Heart left ventricle (tissue), 16 donors: Measurements from ENCODE around the gene COX7B. TPM values are rescaled to one million over a fixed set of nuclear protein-coding genes. Genes with fewer than 3 reads are reported as not detected.

ENCODE experiments used
- ATAC-seq, 4 donors: fragments of 200-7000 bp; cut with Tn5 transposase; one replicate each; pipeline ENCODE4 v1.9.1; 2020 to 2022; ENCODE audit warnings: moderate library complexity in 4 of 4, mild to moderate bottlenecking in 3 of 4, moderate number of reproducible peaks in 1 of 4
- DNase-seq, 5 donors: peaks; one replicate each; pipeline ENCODE4 v3.0.0-alpha.2; 2020
- H3K27ac ChIP-seq, 12 donors: fragments of 200-600 bp; sonication (generic) in 4 of 12; one replicate each; pipeline versions ENCODE4 v1.5.0 to v1.8.0; 2016 to 2022; ENCODE audit warnings: mild to moderate bottlenecking in 2 of 12
- H3K27me3 ChIP-seq, 9 donors: fragments of 200-600 bp; sonication (generic) in 2 of 9; one replicate each; pipeline versions ENCODE4 v1.5.1 to v1.8.0; 2016 to 2022; ENCODE audit warnings: mild to moderate bottlenecking in 3 of 9
- H3K36me3 ChIP-seq, 9 donors: fragments of 200-600 bp; sonication (generic) in 2 of 9; one replicate each; pipeline versions ENCODE4 v1.5.0 to v1.8.0; 2018 to 2022; ENCODE audit warnings: mild to moderate bottlenecking in 2 of 9
- H3K4me1 ChIP-seq, 12 donors: fragments of 200-600 bp; sonication (generic) in 4 of 12; one replicate each; pipeline versions ENCODE4 v1.5.0 to v1.8.0; 2016 to 2022; ENCODE audit warnings: mild to moderate bottlenecking in 3 of 12
- H3K4me3 ChIP-seq, 12 donors: fragments of 200-600 bp; sonication (generic) in 4 of 12; one replicate each; pipeline versions ENCODE4 v1.5.0 to v1.8.0; 2017 to 2022; ENCODE audit warnings: mild to moderate bottlenecking in 9 of 12, moderate library complexity in 4 of 12
- H3K9me3 ChIP-seq, 12 donors: fragments of 200-600 bp; sonication (generic) in 4 of 12; one replicate each; pipeline versions ENCODE4 v1.5.0 to v1.8.0; 2016 to 2022; ENCODE audit warnings: mild to moderate bottlenecking in 1 of 12
- POLR2A ChIP-seq, 2 donors: fragments of 450-650 bp; IDR thresholded peaks; one replicate each; pipeline ENCODE4 v1.6.1; 2017; ENCODE audit warnings: antibody characterized with exemption in 2 of 2, mild to moderate bottlenecking in 2 of 2, moderate library complexity in 2 of 2
- WGBS, 4 donors: extraction: QIAGEN DNeasy Blood & Tissue Kit in 2 of 4; methylation state at CpG; one replicate each; pipeline versions ENCODE4 v1.1.5 to v1.1.7; 2013 to 2018; 5-methylcytosine and 5-hydroxymethylcytosine counted together
- intact Hi-C, 10 donors: fragments of 100-400 bp; cut with DNase I; formaldehyde crosslinking; loops; one replicate each; pipeline versions ENCODE4 v1.11.1 to v1.14.2; 2022
- polyA plus RNA-seq, 2 donors: library from polyadenylated mRNA; stranded (reverse); fragments of 200-250 nt; gene quantifications; one replicate each; pipeline ENCODE4 v1.2.3, GENCODE V29; 2013
- total RNA-seq, 9 donors: library from RNA; depleted of rRNA in 2 of 9; stranded (reverse); fragments of >200 nt in 2 of 9; fragmentation: NEBNext Ultra II Directional in 3 of 9; extraction: Animal tissue kit (Norgen Biotek cat#: 25700) in 3 of 9; gene quantifications; one replicate each; pipeline versions ENCODE4 v1.1.0 to v1.2.4, GENCODE V29; 2016 to 2023
- TF ChIP-seq, protein P1 (sequence below), 12 donors: fragments of 200-600 bp; sonication (generic) in 4 of 12; IDR thresholded peaks; one replicate each; pipeline versions ENCODE4 v1.5.0 to v1.8.0; 2018 to 2022; ENCODE audit warnings: antibody characterized with exemption in 12 of 12, mild to moderate bottlenecking in 5 of 12
- donor health status: ischemic (EF 13 %, LVEDD 7.1; RV severe dilation, severe dysfunction).
- donor health status: healthy with polysubstance abuse.
- donor health status: DM: no; HTN: yes; CAD: no.
- donor health status: DM: no; HTN: no; CAD: no.
- donor health status: ischemic (EF 25% LVEDD 6.9; RV normal size, moderate dysfunction).
- donor health status: ischemic (EF 25% LVEDD 5.7; RV mildly dilated, moderate dysfunction).
- donor health status: healthy.
- donor health status: DM: yes; HTN: yes; CAD: no.
- donor health status: ischemic (EF 35%, LVEDD 5.7; RV mildly dilated, moderate dysfunction).
- donor health status: nonischemic (EF 11% LVEDD 7.7; RV severe dilation, severe dysfunction).
- donor health status: DM: yes; HTN: yes; CAD: no.
- donor health status: PGD.
- donor health status: ischemic (EF 29% LVEDD 5.4; RV normal size, mild dysfunction).
- donor health status: nonischemic (EF 23%, LVEDD 6.1; RV moderate dilation, normal function).

COX7B gene
- total and polyA plus RNA-seq, 11 donors, result 815 to 8,827 (median 1,386) TPM

DNA sequence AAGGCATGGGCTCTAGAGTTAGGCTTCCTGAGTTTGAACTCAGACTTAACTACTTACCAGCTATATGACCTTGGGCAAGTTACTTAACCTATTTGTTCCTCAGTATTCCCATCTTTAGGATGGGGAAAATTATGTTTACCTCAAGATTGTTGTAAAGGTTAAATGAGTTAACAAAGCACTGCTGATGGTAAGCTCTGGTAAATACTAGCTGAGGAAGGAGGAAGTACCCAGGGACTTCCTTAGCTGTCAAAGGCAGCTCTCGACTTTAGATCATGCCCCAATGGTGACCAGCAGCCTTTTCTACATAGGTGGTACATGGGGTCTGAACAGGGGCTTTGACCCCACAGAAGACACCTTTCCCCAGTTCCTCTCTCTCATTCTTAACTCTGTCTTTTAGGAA is 31.3 kb downstream of the COX7B start:
- Histone ChIP-seq H3K36me3 (no peaks in the 10 kb centered on the region), H3K27me3 (no peaks in the 10 kb centered on the region), H3K9me3 (no peaks in the 10 kb centered on the region), H3K27ac (no peak overlapping the region), H3K4me1 (no peaks in the 10 kb centered on the region), H3K4me3 (no peak overlapping the region)
- no peak for DNase-seq
- no peak for ATAC-seq
- 32 to 91% (median 83%) methylated on average over 1 of the region's 1 CpG for WGBS, 4 donors
- TF ChIP-seq POLR2A (IDR thresholded peaks at IDR 0.05), result no peak
- TF ChIP-seq, protein P1, sequence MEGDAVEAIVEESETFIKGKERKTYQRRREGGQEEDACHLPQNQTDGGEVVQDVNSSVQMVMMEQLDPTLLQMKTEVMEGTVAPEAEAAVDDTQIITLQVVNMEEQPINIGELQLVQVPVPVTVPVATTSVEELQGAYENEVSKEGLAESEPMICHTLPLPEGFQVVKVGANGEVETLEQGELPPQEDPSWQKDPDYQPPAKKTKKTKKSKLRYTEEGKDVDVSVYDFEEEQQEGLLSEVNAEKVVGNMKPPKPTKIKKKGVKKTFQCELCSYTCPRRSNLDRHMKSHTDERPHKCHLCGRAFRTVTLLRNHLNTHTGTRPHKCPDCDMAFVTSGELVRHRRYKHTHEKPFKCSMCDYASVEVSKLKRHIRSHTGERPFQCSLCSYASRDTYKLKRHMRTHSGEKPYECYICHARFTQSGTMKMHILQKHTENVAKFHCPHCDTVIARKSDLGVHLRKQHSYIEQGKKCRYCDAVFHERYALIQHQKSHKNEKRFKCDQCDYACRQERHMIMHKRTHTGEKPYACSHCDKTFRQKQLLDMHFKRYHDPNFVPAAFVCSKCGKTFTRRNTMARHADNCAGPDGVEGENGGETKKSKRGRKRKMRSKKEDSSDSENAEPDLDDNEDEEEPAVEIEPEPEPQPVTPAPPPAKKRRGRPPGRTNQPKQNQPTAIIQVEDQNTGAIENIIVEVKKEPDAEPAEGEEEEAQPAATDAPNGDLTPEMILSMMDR (IDR thresholded peaks at IDR 0.05), result no peak
- intact Hi-C loops, result no loop called here

DNA sequence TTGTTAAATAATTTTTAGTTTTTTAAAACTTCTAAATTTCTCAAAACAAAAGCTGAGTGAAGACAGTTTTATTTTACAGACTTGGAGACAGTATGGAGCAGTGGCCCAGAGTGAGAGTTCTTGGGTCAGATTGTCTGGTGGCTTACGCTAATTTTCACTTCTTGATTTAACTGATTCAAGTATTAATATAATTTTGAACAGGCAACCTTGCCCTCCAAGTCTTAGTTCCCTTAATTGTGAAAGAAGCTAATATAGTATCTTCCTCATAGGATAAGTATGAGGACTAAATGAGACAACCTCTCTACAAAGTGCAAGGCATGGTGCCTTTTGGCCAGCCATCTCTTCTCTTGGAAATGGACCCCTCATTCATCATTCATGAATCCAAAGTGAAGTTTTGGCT is 36.6 kb downstream of the COX7B start:
- Histone ChIP-seq H3K4me3 (no peak overlapping the region), H3K9me3 (no peaks in the 10 kb centered on the region), H3K4me1 (no peaks in the 10 kb centered on the region), H3K27me3 (no peaks in the 10 kb centered on the region), H3K27ac (no peak overlapping the region), H3K36me3 (no peaks in the 10 kb centered on the region)
- intact Hi-C loops, result no loop called here
- WGBS, 4 donors, result 51 to 92% (median 82%) methylated on average over 1 of the region's 1 CpG
- ATAC-seq (no peak), DNase-seq (no peak)
- TF ChIP-seq, protein P1 (IDR thresholded peaks at IDR 0.05), result no peak
- TF ChIP-seq POLR2A (IDR thresholded peaks at IDR 0.05), result no peak

DNA sequence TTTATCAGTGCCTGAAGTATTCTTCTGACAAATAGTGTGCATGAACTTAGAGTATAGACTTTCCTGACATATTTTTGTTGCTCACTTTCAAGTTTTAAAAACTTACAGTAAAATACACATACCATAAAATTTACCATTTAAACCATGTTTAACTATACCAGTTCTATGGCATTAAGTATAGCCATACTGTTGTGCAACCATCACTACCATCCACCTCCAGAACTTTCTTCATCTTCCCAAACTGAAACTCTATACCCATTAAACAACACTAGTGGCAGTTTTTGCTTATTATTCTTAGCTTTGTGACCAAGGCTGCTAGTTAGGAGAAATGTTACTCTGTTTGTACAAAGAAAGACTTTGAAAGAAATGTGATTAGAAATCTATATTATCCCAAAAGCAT is 37.0 kb downstream of the COX7B start:
- no peak for TF ChIP-seq POLR2A (IDR thresholded peaks at IDR 0.05)
- TF ChIP-seq, protein P1 (IDR thresholded peaks at IDR 0.05), result no peak

DNA sequence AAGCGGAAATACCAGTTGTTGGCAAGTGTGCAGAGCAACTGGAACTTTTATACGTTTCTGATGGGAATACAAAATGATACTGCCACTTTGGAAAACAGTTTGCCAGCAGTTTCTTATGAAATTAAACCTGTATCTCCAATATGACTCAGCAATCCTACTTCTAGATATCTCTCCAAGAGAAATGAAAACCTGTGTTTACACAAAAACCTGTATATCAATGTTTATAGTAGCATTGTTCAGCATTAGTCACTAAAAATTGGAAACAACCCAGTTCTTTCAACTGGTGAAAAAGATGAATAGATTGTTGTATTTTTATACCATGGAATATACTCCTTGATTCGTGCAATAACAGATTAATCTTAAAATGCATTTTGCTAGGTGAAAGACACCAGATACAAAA is 38.0 kb downstream of the COX7B start:
- Histone ChIP-seq H3K27me3 (no peaks in the 10 kb centered on the region), H3K27ac (no peak overlapping the region), H3K9me3 (no peaks in the 10 kb centered on the region), H3K4me1 (no peaks in the 10 kb centered on the region), H3K36me3 (no peaks in the 10 kb centered on the region), H3K4me3 (no peak overlapping the region)
- intact Hi-C loops, result no loop called here
- ATAC-seq (no peak), DNase-seq (no peak)
- 50 to 79% (median 69%) methylated on average over 3 of the region's 3 CpGs for WGBS, 4 donors
- TF ChIP-seq, protein P1 (IDR thresholded peaks at IDR 0.05), result no peak
- no peak for TF ChIP-seq POLR2A (IDR thresholded peaks at IDR 0.05)

More for the DNA sequence above, 37.0 kb downstream of the COX7B start:
- H3K4me1 ChIP-seq, result no peaks in the 10 kb centered on the region
- ATAC-seq, result no peak
- no peak overlapping the region for H3K27ac ChIP-seq
- H3K4me3 ChIP-seq, result no peak overlapping the region
- no peaks in the 10 kb centered on the region for H3K9me3 ChIP-seq
- H3K36me3 ChIP-seq, result no peaks in the 10 kb centered on the region
- no peaks in the 10 kb centered on the region for H3K27me3 ChIP-seq
- intact Hi-C loops, result no loop called here
- no peak for DNase-seq
